NCI-H345 (cell line): ENCODE measurements around the gene CALCOCO1.
"Not testable (repeated sequence)": the region's sequence is repeated elsewhere in the genome, so short reads cannot be mapped to it uniquely, and the experiment has no call there.

Experiments
- DNase-seq: peaks from one replicate; lab custom pipeline; 2025; lab: John Stamatoyannopoulos, UW

CALCOCO1 gene

GRCh38 chr12:53698948-53699677 is 28.1 kb downstream of the CALCOCO1 start:
- no peak for DNase-seq

DNA sequence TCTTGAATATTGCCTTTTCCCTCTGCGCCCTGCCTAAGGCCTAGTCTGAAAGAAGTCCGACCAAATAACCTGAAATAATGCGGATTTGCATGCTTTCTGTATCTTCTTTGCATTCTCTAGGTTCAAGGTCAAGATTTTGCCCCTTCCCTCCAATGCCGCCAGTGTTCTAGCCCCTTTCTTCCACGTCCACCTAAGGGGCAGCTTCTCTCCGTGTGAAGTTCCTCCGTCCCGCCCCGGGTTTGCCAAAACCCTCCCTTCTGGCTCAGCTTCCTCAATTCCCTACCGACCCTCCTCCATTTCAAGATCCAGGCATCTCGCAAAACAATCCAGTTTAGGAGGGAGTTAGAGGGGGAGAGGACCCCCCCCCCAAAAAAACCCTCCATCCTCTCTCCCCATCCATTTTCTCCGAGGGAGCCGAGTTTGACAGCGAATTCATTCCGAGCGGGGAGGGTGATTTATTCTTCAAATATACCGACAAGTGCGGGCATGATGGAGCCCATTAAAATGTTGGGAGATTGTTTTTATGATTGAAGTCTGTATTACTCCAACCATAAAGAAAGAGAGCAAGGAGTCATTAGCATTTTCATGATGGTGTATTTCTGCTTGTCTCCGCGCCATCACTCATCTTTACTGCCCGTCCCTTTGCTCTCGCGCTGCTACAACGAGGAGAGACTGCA is 30.5 kb downstream of the CALCOCO1 start:
- no peak for DNase-seq

GRCh38 chr12:53696285-53696654 is 31.0 kb downstream of the CALCOCO1 start:
- peak; percentile 94 for DNase-seq

DNA sequence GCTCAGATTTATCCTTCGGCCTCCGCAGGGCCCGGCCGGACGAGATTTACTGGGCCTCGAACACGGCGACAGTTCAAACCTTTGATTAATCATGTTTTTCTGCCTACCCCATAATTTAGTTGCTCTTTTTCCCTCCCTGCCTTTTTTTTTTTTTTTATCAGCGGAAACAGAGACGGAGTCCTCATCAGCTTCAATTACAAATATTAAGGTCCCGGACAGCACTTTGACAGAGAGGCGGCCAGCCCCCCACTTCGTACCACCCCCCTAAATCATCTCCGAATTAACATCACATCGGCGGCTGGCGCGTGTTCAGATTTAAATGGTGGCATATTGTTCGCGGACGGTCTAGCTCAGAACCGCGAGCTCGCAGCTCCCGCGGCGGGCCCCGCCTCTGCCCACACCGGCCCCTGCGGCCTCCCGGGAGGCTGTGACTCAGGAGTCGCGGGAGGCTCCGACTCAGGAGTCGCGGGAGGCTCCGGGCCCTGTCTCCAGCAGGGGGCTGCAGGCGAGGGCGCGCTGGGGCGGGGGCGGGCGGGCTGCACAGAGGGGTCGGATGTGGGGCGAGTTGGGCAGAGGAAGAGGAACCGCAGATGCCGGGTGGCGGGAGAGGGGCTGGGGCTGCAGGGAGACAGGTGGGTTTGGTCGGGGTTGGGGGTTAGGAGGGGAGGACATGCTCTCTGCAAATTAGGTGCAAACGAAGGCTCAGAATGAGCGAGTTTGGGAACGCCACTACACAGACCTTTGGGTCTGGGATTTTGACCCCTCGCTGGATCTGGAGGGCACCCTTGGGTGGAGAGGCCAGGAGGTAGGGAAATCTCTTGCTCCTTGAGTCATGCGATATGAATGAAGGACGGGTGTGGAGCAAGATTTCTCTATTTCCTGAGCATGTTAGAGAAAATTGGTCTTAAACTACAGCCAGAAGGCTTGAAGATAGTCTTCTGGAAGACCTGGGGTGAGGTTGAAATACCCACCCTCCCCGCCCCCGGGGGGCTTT is 31.8 kb downstream of the CALCOCO1 start:
- DNase-seq = peak; percentile 34

DNA sequence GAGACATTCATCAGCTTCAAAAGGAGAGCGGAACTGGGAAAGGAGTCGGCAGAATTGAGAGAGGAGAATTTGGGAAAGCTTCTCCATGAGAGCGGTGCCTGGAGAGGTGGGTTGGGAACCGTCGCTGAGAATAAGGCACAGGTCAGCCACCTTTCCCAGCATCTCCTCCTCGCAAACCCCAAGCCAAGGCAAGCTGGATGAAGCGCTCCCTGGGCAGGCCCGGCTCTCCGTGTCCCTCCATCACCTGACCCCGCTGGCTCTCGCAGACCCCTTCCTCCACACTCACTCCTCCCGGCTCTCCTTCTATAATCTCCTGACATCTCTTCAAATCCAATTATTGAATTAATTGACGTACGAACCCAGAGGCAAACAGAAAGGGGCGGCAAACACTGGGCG is 32.5 kb downstream of the CALCOCO1 start:
- DNase-seq = no peak

DNA sequence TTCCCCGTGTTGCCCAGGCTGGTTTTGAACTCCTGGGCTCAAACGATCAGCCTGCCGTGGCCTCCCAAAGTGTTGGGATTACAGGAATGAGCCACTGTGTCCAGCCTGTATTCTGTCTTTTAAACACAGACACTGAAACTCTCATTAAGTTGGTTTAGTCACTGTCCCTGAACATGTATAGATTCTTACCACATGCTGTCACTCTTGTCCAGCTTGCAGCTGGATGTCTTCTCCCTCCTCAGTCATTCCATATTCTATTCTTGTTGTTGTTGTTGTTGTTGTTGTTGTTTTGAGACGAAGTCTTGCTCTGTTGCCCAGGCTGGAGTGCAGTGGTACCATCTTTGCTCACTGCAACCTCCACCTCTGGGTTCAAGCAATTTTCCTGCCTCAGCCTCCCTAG is 39.1 kb downstream of the CALCOCO1 start:
- no peak for DNase-seq

GRCh38 chr12:53686436-53686835 is 40.8 kb downstream of the CALCOCO1 start:
- no peak for DNase-seq

DNA sequence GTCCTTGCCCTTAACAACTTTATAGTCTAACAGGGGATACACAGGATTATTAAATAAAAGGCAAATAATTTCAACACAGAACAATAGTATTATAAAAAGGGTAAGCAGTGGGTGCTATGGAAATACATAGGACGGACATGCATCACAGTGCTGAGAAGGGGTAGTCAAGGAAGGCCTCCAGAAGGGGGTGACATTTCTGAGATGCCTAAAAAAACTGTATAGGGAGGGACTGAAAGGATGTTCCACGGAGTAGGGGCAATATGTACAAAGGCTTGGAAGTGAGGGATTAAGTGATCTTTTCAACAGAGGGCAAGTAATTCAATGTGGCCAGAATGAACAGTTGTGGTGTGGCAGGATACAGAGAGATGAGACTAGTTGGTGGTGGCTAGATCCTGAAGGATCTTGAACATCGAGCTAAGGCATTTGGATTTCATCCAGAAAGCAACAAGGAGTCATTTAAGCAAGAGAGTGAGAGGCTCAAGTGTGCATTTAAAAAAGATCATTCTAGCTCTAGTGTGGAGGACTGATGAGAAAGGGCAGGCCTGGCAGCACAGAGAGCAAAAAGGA is 42.5 kb downstream of the CALCOCO1 start:
- DNase-seq = no peak

GRCh38 chr12:53683983-53684382 is 43.3 kb downstream of the CALCOCO1 start:
- DNase-seq = no peak

DNA sequence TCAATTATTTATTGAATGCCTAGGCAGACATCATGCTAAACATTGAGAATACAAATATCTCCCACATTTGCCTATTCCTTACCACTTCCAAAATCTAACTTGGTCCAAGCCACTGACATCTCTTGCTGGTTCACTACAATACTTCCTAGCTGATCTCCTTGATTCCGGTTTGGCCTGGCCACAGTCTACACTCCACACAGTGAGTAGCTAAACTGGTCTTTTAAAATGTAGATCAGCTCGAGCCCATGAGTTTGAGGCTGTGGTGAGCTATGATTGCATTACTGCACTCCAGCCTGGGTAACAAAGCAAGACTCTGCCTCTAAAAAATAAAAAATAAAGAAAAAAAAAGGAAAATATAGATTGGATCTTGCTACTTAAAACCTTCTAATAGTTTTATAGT is 43.8 kb downstream of the CALCOCO1 start:
- DNase-seq = no peak

- not testable (repeated sequence) for DNase-seq
Observed at GRCh38 chr12:53680061-53680460, 47.2 kb downstream of the CALCOCO1 start.

DNA sequence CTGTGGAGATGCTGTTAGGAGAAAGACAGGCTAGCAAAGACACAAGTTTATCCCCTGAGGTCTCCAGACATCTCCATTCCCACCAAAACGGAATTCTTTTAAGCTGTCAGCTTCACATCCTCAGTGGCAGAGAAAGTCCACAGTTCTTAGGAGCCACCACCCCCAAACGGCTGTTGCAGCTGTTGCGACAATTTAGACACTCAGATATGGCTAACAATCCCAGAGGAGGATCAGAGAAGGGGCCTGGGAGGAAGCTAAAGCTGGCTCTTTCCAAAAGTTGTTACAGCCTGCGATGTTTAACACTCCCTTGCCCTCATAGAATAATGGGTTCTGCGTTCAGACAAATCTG is 49.5 kb downstream of the CALCOCO1 start:
- DNase-seq = no peak

DNA sequence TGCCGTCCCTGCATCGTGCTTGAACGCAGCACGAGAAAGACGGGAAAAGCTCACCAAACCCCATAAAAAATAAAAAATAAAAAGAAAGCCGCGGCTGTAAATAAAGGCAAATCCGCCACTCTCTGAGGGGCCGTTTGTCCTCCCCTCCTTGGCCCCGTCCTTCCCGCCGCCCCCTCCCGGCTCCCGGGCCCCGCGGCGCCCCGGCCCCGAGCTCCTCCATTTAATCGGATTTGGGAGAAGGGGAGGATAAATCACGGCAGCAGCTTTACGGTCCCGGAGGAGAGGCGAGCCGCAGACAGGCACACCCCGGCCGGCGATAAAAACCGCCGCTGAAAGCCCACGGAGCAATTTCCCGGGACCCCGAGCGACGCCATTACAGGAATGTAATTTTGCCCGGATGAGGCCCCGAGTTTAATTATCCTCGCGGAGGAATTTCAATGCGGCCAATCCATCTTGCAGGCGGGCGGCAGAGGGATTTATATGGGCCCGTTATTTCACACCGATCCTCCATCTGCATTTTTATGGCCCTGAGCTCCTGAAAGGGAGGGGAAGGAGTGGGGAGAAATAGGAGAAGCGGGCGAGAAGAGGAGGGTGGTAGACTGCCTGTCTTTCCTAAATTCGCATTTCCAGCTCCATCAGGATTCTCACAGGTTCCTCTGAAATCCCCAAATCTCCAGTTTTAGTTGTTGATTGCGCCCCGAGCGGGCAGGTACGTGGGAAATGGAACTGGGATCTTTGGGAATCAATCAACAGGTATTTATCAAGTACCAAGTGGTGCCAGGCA is 50.0 kb downstream of the CALCOCO1 start:
- DNase-seq = no peak

DNA sequence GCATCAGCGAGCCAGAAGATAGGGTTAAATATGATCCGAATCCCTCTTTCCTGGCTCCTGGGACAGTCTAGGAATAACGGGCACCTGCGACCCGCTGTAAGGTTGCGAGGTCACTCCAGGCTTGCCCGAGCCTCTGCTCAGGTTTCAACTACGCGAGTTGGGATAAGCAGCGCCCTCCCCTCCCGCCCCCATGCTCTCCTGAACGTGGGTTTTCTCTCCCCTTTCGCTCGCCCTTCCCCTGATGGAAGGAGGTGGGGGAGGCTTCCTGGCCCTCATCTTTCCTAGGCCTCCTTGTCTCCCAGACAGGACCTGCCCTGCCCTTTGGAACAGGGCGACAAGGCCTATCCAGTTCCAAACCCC is 50.6 kb downstream of the CALCOCO1 start:
- DNase-seq = no peak

GRCh38 chr12:53675701-53676607 is 51.3 kb downstream of the CALCOCO1 start, which contains the start of gene ATP5MC2:
ATP5MC2 (minus strand) TSS chr12:53676083; CDS start chr12:53672614, 3,469 bp downstream.
- peak; percentile 98 for DNase-seq

DNA sequence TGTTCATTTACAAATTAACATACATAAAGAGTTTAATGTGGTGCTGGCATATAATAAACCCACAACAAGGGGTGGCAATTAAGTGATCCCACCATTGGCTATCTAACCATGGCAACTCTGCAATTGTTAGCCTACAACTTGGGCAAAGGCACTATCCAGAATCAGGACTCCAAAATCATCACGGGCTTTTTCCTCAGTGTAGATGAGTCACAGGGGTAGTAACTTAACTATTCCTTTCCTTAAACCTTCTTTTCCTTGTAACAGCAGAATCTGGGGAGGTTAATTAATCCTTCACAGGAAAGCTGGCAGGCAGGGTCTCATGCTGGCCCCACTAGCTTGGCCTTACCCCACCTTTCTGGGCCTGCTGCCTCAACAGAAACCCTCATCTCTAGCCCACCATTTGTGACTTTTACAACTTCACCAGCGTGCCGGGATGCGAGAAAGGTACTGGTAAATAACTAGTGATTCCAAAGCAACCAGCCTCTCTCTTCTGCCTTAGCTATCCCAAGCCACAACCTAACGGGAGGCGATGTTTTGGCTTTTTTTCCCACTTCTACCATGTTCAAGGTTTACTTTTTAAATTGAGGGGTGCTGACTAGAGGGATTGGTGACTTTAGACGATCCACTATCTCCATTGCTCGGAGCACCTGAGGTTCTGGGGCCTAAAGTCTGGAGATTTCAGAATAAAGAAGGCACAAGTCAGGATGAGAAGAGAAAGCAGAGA is 52.1 kb downstream of the CALCOCO1 start:
- no peak for DNase-seq

DNA sequence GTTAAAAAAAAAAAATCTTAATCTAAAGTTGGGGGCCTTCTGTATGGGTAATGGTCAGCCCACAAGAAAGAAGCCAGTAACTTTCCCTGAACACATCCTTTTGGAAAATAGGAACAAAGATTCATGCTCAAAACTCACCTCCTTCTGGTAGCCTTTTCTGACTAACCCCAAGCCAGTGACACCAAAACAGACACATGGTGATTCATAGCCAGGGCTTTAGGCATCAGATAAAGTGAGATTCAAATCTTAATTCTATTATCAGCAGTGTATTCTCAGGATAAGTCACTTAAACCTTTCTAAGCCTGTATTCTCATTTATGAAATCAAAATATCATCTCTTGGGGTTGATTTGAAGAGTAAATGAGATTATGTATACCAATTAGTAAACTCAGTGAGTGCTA is 56.3 kb downstream of the CALCOCO1 start:
- DNase-seq = no peak

DNA sequence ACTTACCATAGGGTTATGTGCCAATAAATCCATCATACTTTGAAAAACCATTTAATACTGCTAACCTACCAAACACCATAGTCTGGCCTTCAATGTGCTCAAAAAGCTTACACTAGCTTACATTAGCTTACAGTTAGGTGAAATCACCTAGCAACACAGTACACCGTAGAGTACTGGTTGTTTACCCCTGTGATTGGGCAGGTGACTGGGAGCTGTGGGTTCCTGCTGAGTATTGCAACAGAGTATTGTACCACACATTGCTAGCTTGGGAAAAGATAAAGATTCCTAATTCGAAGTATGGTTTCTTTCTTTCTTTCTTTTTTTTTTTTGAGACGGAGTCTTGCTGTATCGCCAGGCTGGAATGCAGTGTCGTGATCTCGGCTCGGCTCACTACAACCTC is 56.9 kb downstream of the CALCOCO1 start:
- no peak for DNase-seq

DNA sequence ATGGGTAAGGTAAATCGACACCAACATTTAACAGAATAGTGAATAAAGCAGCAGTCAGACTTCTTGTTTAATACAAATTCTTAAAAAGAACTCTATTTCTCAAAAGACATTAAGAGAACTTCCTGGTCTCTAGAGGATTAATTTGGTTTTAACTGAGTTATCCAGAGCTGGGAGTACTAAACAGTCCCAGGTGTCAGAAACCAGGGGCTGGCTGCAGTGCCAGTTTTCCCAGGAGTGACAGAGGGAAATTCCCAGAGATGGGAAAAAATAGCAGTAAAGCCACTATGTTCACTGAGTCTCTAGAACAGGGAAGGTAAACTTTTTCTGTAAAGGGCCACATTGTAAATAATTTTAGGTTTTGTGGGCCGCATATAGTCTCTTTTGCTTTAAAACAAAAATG is 60.2 kb downstream of the CALCOCO1 start:
- no peak for DNase-seq

DNA sequence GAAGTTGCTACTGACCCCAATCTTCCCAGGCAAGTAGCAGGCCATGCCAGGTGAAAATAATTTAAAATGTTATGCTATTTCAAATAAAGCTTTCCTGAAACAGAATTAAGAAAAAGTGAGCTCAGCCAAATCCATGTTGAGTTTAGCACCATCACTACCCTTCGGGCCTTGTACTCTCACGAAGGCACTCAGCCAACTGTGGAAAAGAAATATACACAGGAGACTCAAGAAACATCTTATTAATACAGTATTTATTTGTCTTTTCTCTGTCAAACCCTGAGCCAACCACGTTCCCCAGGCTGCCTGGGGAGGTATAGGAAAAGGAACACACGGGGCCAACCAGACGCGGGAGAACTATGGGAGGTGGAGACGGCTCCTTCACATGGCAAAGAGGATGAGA is 62.3 kb downstream of the CALCOCO1 start:
- DNase-seq = no peak
